ENCODE data around the gene ADAMTS17. TPM values are rescaled to one million over a fixed set of nuclear protein-coding genes. Genes with fewer than 3 reads are reported as not detected.

Gene ADAMTS17
- total and polyA plus RNA-seq, 4 donors = 10.5 to 20.6 (median 17.9) TPM

Small RNAs within 50 kb of the gene (small RNA-seq; reads per million reads assigned to genes)
- not detected for gene RNA5SP402 (ENCODE audit: low replicate concordance)

Other genes with a start within 250 kb of the ADAMTS17 start
- gene CERS3, start 187.0 kb upstream of the ADAMTS17 start, total RNA-seq = 1 to 10 TPM in 1 of 2 donors, under 1 TPM in 1; 0.28 to 1.1 TPM
- gene CERS3, start 187.0 kb upstream of the ADAMTS17 start, polyA plus RNA-seq (ENCODE audit: insufficient read length in 2 of 2) = under 1 TPM; 0.20 to 0.55 TPM

Measured in spinal cord (tissue), 4 donors.